SK-N-MC (cell line): Measurements from ENCODE around the gene TBC1D22A.

Experiments used
- EZH2 ChIP-seq: fragments of 200-600 bp; sonication (generic); IDR thresholded peaks from one replicate; pipeline ENCODE4 v1.6.1; 2017; ENCODE audit warnings: antibody characterized with exemption
- POLR2AphosphoS5 ChIP-seq: IDR thresholded peaks from 2 replicates; pipeline ENCODE4 v1.6.1; 2012; ENCODE audit warnings: mild to moderate bottlenecking, low read depth, low read length, borderline replicate concordance

- TF ChIP-seq POLR2AphosphoS5, result no peak
- TF ChIP-seq EZH2, result no peak
Observed at GRCh38 chr22:47126344-47126811, 363.9 kb downstream of the TBC1D22A start.
